Esophagus squamous epithelium (tissue), 5 donors: ENCODE measurements around the gene LGI4. TPM values are rescaled to one million over a fixed set of nuclear protein-coding genes. Genes with fewer than 3 reads are reported as not detected.
"Not testable (repeated sequence)": the region's sequence is repeated elsewhere in the genome, so short reads cannot be mapped to it uniquely, and the experiment has no call there.

Source experiments
- DNase-seq: peaks from one replicate; lab custom pipeline; 2025; lab: John Stamatoyannopoulos, UW
- H3K27ac ChIP-seq, 4 donors: fragments of 200-600 bp; sonication (generic); one replicate each; pipeline ENCODE4 v1.5.1; 2016 to 2019; ENCODE audit warnings: mild to moderate bottlenecking in 1 of 4
- H3K27me3 ChIP-seq, 4 donors: fragments of 200-600 bp; sonication (generic); 1 replicate in 3 of 4; 2 replicates in 1 of 4; pipeline versions ENCODE4 v1.5.1 to v1.6.0; 2017 to 2021; ENCODE audit warnings: antibody characterized with exemption in 1 of 4
- H3K36me3 ChIP-seq, 3 donors: fragments of 200-600 bp; sonication (generic); one replicate each; pipeline ENCODE4 v1.5.1; 2016 to 2019
- H3K4me1 ChIP-seq, 3 donors: fragments of 200-600 bp; sonication (generic); one replicate each; pipeline ENCODE4 v1.5.1; 2017 to 2019
- H3K4me3 ChIP-seq, 4 donors: fragments of 200-600 bp; sonication (generic); 1 replicate in 3 of 4; 2 replicates in 1 of 4; pipeline ENCODE4 v1.5.1; 2016 to 2019; ENCODE audit warnings: mild to moderate bottlenecking in 2 of 4, moderate library complexity in 1 of 4
- H3K9me3 ChIP-seq, 3 donors: fragments of 200-600 bp; sonication (generic); one replicate each; pipeline ENCODE4 v1.5.1; 2016 to 2019
- CTCF ChIP-seq, 6 experiments: fragments of 450-650 bp in 4 of 6; fragments of 200-600 bp in 2 of 6; sonication (generic) in 2 of 6; IDR thresholded peaks; one replicate each; pipeline ENCODE4 v1.5.1; 2016 to 2019; ENCODE audit warnings: antibody characterized with exemption in 6 of 6, mild to moderate bottlenecking in 4 of 6, moderate library complexity in 4 of 6
- POLR2A ChIP-seq, 4 donors: fragments of 450-650 bp; IDR thresholded peaks; one replicate each; pipeline ENCODE4 v1.6.1; 2017; ENCODE audit warnings: antibody characterized with exemption in 4 of 4, mild to moderate bottlenecking in 4 of 4, moderate library complexity in 3 of 4
- WGBS, 2 donors: methylation state at CpG; one replicate each; pipeline ENCODE4 v1.1.5; 2018; 5-methylcytosine and 5-hydroxymethylcytosine counted together
- intact Hi-C: fragments of 100-400 bp; cut with DNase I; formaldehyde crosslinking; loops from one replicate; pipeline ENCODE4 v1.15.0; 2022
- total RNA-seq, 4 donors: library from RNA; depleted of rRNA; stranded (reverse); fragments of >200 nt; gene quantifications; one replicate each; pipeline ENCODE4 v1.1.0, GENCODE V29; 2016
- donor health status: DM: yes; HTN: yes; CAD: no.

Gene LGI4
- total RNA-seq, 4 donors from 2014 or later = 1.3 to 8.2 (median 1.6) TPM

- H3K27ac ChIP-seq = peak overlapping the region in 1 of 4 donors; percentile 88
- peak overlapping the region in 3 of 4 donors; percentile 45 to 75 (median 75) for H3K4me3 ChIP-seq
- no peaks in the 10 kb centered on the region for H3K9me3 ChIP-seq
- intact Hi-C loops = no loop called here
- H3K36me3 ChIP-seq = peaks cover 0 to 44% (median 7%) of the 10 kb centered on the region in 3 donors
- peaks cover 0 to 32% (median 3%) of the 10 kb centered on the region in 4 donors for H3K27me3 ChIP-seq
- no peak for DNase-seq
- TF ChIP-seq POLR2A (IDR thresholded peaks at IDR 0.05) (no peak), CTCF (IDR thresholded peaks at IDR 0.05) (no peak)
- WGBS, 2 donors = 83 to 85% methylated on average over 6 of the region's 6 CpGs
- H3K4me1 ChIP-seq = peaks cover 17 to 37% (median 26%) of the 10 kb centered on the region in 3 donors
Measured at GRCh38 chr19:35155981-35156672, 21.3 kb upstream of the LGI4 start.

- no peak for TF ChIP-seq POLR2A (IDR thresholded peaks at IDR 0.05)
- TF ChIP-seq CTCF (IDR thresholded peaks at IDR 0.05) = no peak
- Histone ChIP-seq H3K27ac (peak overlapping the region; percentile 78 to 90 (median 84)), H3K27me3 (peaks cover 0 to 35% (median 3%) of the 10 kb centered on the region in 4 donors), H3K4me3 (peak overlapping the region; percentile 45 to 75 (median 69)), H3K4me1 (peaks cover 17 to 37% (median 26%) of the 10 kb centered on the region in 3 donors), H3K36me3 (peaks cover 0 to 37% (median 4%) of the 10 kb centered on the region in 3 donors), H3K9me3 (no peaks in the 10 kb centered on the region)
- intact Hi-C loops = no loop called here
- DNase-seq = no peak
- WGBS, 2 donors = 5 to 22% methylated on average over 4 to 7 of the region's 17 CpGs
Measured at GRCh38 chr19:35155441-35155840, 20.6 kb upstream of the LGI4 start.

- Histone ChIP-seq H3K4me3 (peak within 1 kb of the TSS; percentile 45 to 75 (median 69)), H3K4me1 (peaks cover 17 to 37% (median 26%) of the 10 kb centered on the region in 3 donors), H3K27me3 (peaks cover 0 to 35% (median 3%) of the 10 kb centered on the region in 4 donors), H3K27ac (peak within 1 kb of the TSS; percentile 78 to 90 (median 84)), H3K36me3 (peaks cover 0 to 31% (median 0%) of the 10 kb centered on the region in 3 donors), H3K9me3 (no peaks in the 10 kb centered on the region)
- DNase-seq = no peak
- intact Hi-C loops = no loop called here
- TF ChIP-seq CTCF (IDR thresholded peaks at IDR 0.05) (peak in 2 of 6 experiments; percentile 13 to 28), POLR2A (IDR thresholded peaks at IDR 0.05) (peak in 2 of 4 donors; percentile 16 to 69)
- 0 to 1% methylated on average over 16 to 39 of the region's 49 CpGs for WGBS, 2 donors
Measured at GRCh38 chr19:35154525-35155406, 19.9 kb upstream of the LGI4 start, which contains the start of gene FXYD5. Gene FXYD5, plus strand, starts transcription at chr19:35154735. Its CDS starts 816 bp downstream, at chr19:35155551.

DNA sequence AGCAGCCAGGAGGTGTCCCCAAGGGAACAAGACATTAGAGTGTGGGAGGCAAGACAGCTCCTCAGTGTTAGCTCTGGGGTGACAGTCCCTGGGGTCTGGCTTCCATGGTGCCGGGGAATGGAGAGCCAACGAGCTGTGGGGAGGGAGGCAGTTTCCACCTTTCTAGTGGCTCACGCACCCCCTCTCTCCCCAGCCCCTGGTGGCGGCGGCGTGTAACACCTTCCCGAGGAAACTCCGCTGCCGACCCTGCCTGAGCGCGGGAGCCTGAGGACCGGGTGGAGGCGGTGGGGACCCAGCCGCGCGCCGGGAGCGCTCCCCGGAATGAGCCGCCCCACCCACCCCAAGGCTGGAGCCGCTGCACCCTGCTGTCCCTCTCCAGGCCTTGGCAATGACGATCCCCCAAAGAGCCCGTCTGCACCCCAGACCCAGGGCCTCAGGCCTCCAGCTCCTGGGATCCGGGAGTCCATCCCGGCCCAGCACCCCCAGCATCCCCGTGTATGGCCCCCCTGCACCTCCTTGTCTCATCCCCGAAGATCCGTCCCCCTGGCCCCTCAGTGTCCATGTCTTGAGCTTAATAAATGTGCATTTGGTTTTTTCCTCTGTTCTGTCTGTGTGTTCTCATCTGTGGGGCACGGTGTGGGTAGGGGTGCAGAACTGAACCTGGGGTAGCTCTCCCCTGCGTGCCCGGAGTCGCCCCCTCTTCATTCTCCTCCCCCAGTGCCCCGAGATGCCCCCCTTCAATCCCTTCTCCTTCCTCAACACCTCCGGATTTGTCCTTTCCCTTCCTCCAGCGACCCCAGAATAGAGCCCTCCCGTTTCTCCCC is 19.1 kb upstream of the LGI4 start:
- peaks cover 17 to 37% (median 26%) of the 10 kb centered on the region in 3 donors for H3K4me1 ChIP-seq
- peaks cover 0 to 35% (median 3%) of the 10 kb centered on the region in 4 donors for H3K27me3 ChIP-seq
- H3K9me3 ChIP-seq = no peaks in the 10 kb centered on the region
- 0 to 1% methylated on average over 11 to 17 of the region's 36 CpGs for WGBS, 2 donors
- H3K4me3 ChIP-seq = peak overlapping the region; percentile 45 to 75 (median 69)
- TF ChIP-seq CTCF (IDR thresholded peaks at IDR 0.05) (peak; percentile 29 to 67 (median 58)), POLR2A (IDR thresholded peaks at IDR 0.05) (peak in 1 of 4 donors; percentile 7)
- no peak for DNase-seq
- H3K27ac ChIP-seq = peak overlapping the region; percentile 78 to 90 (median 84)
- intact Hi-C loops = no loop called here
- peaks cover 0 to 22% (median 0%) of the 10 kb centered on the region in 3 donors for H3K36me3 ChIP-seq

GRCh38 chr19:35153129-35153522 is 18.3 kb upstream of the LGI4 start:
- WGBS, 2 donors = 69 to 79% methylated on average over 8 to 10 of the region's 10 CpGs
- DNase-seq, H3K4me3 ChIP-seq, intact Hi-C loops, H3K27ac ChIP-seq, H3K9me3 ChIP-seq: not testable (repeated sequence)
- Histone ChIP-seq H3K36me3 (peaks cover 0 to 14% (median 0%) of the 10 kb centered on the region in 3 donors), H3K27me3 (peaks cover 0 to 35% (median 3%) of the 10 kb centered on the region in 4 donors), H3K4me1 (peaks cover 17 to 37% (median 26%) of the 10 kb centered on the region in 3 donors)
